Mesodermal cell (in vitro differentiated cells): ENCODE measurements around the gene KLF14.
"Not testable (repeated sequence)": the region's sequence is repeated elsewhere in the genome, so short reads cannot be mapped to it uniquely, and the experiment has no call there.

Source experiments
- H3K27ac ChIP-seq: 2 replicates; pipeline ENCODE4 v1.7.0; 2013; ENCODE audit warnings: mild to moderate bottlenecking, low read depth, low read length, moderate library complexity; ENCODE audit not compliant: severe bottlenecking
- H3K36me3 ChIP-seq: 2 replicates; pipeline ENCODE4 v1.7.1; 2013; ENCODE audit warnings: mild to moderate bottlenecking, low read length, moderate library complexity; ENCODE audit not compliant: control insufficient read depth, insufficient read depth
- H3K4me1 ChIP-seq: one replicate; pipeline ENCODE4 v1.7.1; 2013; ENCODE audit warnings: mild to moderate bottlenecking, low read length; ENCODE audit not compliant: insufficient read depth, control insufficient read depth, poor library complexity, severe bottlenecking
- H3K4me3 ChIP-seq: 2 replicates; pipeline ENCODE4 v1.7.0; 2013; ENCODE audit warnings: low read length, control low read depth, mild to moderate bottlenecking; ENCODE audit not compliant: insufficient read depth, poor library complexity, severe bottlenecking; ENCODE audit errors: extremely low read depth
- H3K9me3 ChIP-seq: 2 replicates; pipeline ENCODE4 v1.7.1; 2013; ENCODE audit warnings: mild to moderate bottlenecking, low read length, moderate library complexity; ENCODE audit not compliant: control insufficient read depth
- WGBS, 2 experiments: methylation state at CpG; one replicate each; pipeline ENCODE4 v1.1.5; 2013; ENCODE audit warnings: missing lambda C conversion rate in 2 of 2; ENCODE audit not compliant: insufficient coverage in 2 of 2; 5-methylcytosine and 5-hydroxymethylcytosine counted together

KLF14 gene

DNA sequence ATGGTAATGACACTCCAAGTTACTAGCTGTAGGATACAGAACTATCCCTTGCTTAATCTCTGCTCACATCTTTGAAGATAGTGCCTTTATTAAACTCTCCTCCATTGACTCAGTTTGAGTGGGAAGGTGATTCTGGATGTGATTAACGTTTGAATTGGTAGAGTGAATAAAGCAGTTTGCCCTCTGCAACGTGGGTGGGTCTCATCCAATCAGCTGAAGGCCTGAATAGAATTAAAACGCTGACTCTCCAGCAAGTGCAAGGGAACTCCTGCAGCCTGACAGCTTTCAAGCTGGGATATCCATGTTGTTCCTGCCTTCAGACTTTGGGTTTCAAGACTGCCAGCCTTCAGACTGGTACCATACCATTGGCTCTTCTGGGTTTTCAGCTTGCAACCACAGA lies 21.6 kb downstream of the KLF14 start:
- Histone ChIP-seq H3K4me3 (no peak overlapping the region), H3K36me3 (no peaks in the 10 kb centered on the region), H3K9me3 (no peaks in the 10 kb centered on the region), H3K4me1 (no peaks in the 10 kb centered on the region), H3K27ac (no peak overlapping the region)
- 31 to 54% methylated on average over 2 of the region's 3 CpGs for WGBS, 2 experiments

DNA sequence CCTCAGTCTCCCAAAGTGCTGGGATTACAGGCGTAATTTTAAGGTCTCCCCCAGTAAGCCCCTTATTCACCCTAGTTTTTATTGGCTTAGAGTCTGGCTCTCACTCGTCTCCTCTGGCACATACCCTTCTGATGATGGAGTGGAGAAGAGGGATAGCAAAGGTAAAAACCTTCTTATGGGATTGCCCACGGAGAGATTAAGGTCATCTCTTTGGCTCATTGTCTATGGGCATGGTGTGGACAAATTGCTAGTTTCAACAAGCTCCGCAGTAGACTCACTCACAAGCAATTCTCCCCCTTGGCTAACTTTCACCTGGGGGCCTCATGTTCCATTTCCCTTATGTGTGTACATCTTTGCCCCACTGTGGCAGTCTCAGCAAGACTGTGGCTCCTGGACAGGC lies 25.2 kb downstream of the KLF14 start:
- Histone ChIP-seq H3K4me3 (no peak overlapping the region), H3K9me3 (no peaks in the 10 kb centered on the region), H3K27ac (no peak overlapping the region), H3K36me3 (no peaks in the 10 kb centered on the region), H3K4me1 (no peaks in the 10 kb centered on the region)
- 90% methylated on average over 3 of the region's 4 CpGs; no CpG with 5 or more reads in 1 of the 2 experiments for WGBS, 2 experiments

DNA sequence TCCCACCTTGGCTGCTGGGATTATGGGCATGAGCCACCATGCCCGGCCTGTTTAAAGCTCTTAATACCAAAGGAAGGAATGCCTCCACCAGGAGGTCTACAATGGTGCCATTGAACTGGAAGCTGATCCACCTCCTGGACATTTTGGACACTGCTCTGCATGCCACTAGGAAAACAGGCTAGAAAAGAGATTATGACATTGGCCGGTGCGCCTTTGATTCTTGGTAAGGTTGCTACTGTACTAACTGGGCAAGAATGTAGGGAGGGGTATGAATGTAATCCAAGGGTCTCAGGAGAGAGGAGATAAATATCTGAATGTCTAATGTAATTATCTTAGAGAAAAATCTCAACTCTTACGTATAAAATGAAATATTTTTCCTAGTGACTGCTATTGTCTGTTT lies 26.0 kb downstream of the KLF14 start:
- WGBS, 2 experiments = 91 to 92% methylated on average over 1 to 3 of the region's 4 CpGs
- no peak overlapping the region for H3K27ac ChIP-seq
- H3K9me3 ChIP-seq = no peaks in the 10 kb centered on the region
- no peaks in the 10 kb centered on the region for H3K4me1 ChIP-seq
- no peak overlapping the region for H3K4me3 ChIP-seq
- H3K36me3 ChIP-seq = no peaks in the 10 kb centered on the region

DNA sequence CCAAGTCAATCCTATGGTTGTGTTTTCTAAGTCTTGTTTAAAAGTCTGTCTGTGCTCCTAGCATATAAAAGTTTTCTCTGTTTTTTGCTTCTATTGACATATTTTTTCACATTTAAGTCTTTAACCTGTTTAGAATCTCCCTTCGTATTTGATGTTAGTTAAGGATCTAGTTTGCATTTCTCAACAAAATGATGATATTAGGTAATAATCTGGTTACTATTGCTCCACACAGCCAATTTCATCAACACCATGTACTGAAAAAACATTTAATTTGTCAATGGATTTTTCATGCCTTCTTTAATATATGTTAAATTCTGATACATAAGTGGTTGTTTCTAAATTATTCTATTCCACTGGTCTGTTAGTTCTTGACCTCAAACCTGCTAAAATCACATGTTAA lies 30.2 kb downstream of the KLF14 start:
- no peak overlapping the region for H3K4me3 ChIP-seq
- H3K27ac ChIP-seq = no peak overlapping the region
- no peaks in the 10 kb centered on the region for H3K36me3 ChIP-seq
- WGBS, 2 experiments = no CpG with 5 or more reads among the region's 1 CpG
- H3K4me1 ChIP-seq = no peaks in the 10 kb centered on the region
- H3K9me3 ChIP-seq = no peaks in the 10 kb centered on the region

DNA sequence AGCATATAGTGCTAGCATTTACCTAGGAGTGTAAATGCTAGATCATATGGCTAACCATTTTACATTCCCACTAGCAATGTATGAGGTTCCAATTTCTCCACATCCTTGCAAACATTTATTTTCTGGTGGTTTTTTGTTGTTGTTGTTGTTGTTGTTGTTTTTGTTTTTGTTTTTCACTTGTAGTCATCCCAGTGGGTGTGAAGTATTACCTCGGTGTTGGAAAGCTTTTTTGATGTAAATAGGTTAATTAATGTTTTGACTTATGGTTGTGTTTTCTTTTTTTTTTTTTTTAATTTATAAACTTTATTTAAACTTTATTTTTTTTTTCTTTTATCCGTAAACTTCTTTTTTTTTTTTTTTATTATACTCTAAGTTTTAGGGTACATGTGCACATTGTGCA lies 32.4 kb downstream of the KLF14 start:
- no peaks in the 10 kb centered on the region for H3K4me1 ChIP-seq
- H3K27ac ChIP-seq = no peak overlapping the region
- no CpG with 5 or more reads among the region's 2 CpGs for WGBS, 2 experiments
- no peak overlapping the region for H3K4me3 ChIP-seq
- H3K36me3 ChIP-seq = no peaks in the 10 kb centered on the region
- no peaks in the 10 kb centered on the region for H3K9me3 ChIP-seq

DNA sequence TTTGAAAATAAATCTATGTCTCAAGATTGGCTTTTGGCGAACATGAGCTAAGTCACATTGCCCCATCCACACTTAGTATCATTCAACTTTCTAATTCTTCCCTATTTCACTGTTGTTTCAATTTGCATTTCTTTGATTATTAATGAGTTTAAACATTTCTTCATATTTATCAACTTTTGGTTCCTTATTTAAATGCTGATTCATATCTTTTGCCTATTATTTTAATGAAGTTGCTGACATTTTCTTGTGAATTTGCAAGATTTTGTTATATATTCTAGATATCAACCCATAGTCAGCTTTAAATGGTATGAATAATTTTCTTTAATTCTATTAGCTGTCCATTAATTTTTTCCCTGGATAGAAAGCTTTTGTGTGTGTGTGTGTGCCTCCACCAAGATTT lies 33.2 kb downstream of the KLF14 start:
- WGBS, 2 experiments = no CpG with 5 or more reads among the region's 1 CpG
- Histone ChIP-seq H3K4me3 (no peak overlapping the region), H3K36me3 (no peaks in the 10 kb centered on the region), H3K9me3 (no peaks in the 10 kb centered on the region), H3K27ac (no peak overlapping the region), H3K4me1 (no peaks in the 10 kb centered on the region)

DNA sequence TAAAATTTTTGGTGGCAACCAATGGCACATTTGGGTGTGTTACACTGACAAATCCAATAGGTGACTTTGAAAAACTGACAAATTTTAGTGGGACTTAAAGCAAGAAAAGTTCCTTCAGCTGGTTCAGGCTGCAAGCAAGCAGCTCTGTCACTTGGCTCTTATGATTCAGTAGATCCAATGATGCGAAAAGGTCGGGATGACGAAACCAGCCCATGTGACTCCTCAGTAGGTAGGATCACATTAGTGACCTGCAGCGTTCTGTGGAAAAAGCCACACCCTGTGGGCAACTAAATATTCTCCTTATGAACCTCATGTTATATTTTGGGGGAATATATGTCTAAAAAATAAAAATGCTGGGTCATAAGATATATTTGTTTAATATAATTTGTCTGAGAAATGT lies 34.3 kb downstream of the KLF14 start:
- Histone ChIP-seq H3K9me3 (no peaks in the 10 kb centered on the region), H3K4me1 (no peaks in the 10 kb centered on the region)
- WGBS, 2 experiments = 63% methylated on average over 3 of the region's 4 CpGs; no CpG with 5 or more reads in 1 of the 2 experiments

DNA sequence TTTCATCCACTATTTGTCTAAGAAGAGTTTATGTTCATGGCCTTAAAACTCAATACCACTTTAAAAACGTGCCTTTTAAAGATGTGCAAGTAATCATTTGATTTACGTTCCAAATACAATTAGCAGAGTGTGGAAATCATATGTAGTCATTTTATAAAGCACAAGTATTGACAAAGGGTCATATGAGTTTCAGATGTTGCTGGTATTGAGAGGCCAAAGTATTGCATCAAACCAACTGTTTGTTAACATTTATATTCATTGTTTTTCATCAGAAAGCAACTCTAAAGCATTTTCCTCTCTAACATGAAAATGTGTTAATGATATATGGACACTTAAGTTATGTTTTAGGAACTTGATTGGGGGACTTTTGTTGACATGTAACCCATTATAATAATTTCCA lies 36.2 kb downstream of the KLF14 start:
- WGBS, 2 experiments = 60% methylated on average over 1 of the region's 2 CpGs; no CpG with 5 or more reads in 1 of the 2 experiments
- Histone ChIP-seq H3K27ac (no peak overlapping the region), H3K4me1 (no peaks in the 10 kb centered on the region), H3K36me3 (no peaks in the 10 kb centered on the region), H3K4me3 (no peak overlapping the region), H3K9me3 (no peaks in the 10 kb centered on the region)

More for the DNA sequence above, 34.3 kb downstream of the KLF14 start:
- Histone ChIP-seq H3K4me3 (no peak overlapping the region), H3K27ac (no peak overlapping the region), H3K36me3 (no peaks in the 10 kb centered on the region)

DNA sequence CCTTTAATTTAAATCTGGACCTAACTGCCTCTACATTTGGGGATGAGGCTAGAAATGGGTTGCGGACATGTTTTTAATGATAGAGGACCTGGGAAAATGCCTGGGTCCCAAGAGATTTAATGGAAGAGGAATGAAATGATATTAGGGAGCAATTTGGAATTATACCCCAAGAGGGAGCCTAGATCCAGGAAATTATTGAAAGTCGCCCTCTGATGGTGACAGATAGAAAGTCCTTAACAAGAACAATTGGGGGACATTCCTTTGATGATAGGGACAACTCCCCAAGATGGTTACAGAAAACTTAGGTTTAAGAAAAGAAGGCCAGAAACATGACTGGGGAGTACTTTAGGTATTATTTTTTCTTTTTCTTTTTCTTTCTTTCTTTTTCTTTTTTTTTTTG lies 38.2 kb downstream of the KLF14 start:
- Histone ChIP-seq H3K36me3 (no peaks in the 10 kb centered on the region), H3K4me3 (no peak overlapping the region), H3K27ac (no peak overlapping the region), H3K4me1 (no peaks in the 10 kb centered on the region), H3K9me3 (no peaks in the 10 kb centered on the region)
- WGBS, 2 experiments = 17 to 69% methylated on average over 1 to 2 of the region's 2 CpGs

DNA sequence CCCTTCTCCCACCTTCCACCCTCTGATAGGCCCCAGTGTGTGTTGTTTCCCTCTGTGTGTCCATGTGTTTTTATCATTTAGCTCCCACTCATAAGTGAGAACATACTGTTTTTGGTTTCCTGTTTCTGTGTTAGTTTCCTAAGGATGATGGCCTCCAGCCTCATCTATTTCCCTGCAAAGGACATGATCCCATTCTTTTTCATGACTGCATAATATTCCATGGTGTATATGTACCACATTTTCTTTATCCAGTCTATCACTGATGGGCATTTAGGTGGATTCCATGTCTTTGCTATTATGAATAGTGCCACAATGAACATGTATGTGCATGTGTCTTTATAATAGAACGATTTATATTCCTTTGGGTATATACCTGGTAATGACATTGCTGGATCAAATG lies 41.6 kb downstream of the KLF14 start:
- not testable (repeated sequence) for H3K4me1 ChIP-seq, H3K4me3 ChIP-seq, H3K36me3 ChIP-seq, H3K27ac ChIP-seq, H3K9me3 ChIP-seq
- WGBS, 2 experiments = 100% methylated on average over 1 of the region's 1 CpG; no CpG with 5 or more reads in 1 of the 2 experiments

DNA sequence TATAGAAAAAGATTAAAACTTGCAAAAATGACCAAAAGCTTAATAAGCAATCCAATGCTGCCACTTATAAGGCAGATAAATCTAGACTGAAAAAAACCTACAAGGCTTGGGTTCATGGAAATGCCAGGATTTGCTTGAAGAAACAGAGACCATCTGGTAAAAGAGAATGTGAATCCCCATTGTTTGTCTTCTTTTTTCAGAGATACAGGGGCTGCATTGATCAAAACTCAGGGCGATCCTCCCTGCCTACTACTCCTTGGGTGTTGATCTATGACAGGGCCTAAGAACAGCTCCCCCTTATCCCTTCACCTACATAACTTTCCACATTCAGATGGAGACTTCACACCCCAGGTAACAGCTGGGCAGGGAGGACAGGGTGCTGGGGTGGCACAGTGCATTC lies 44.3 kb downstream of the KLF14 start:
- WGBS, 2 experiments = 100% methylated on average over 1 of the region's 1 CpG; no CpG with 5 or more reads in 1 of the 2 experiments
- H3K27ac ChIP-seq = no peak overlapping the region
- H3K4me1 ChIP-seq = no peaks in the 10 kb centered on the region
- no peak overlapping the region for H3K4me3 ChIP-seq
- no peaks in the 10 kb centered on the region for H3K36me3 ChIP-seq
- H3K9me3 ChIP-seq = peaks cover 6% of the 10 kb centered on the region
